OCI-LY7 (cell line): ENCODE results near the gene DDX19B. TPM values are rescaled to one million over a fixed set of nuclear protein-coding genes. Genes with fewer than 3 reads are reported as not detected.
"Not testable (repeated sequence)": the region's sequence is repeated elsewhere in the genome, so short reads cannot be mapped to it uniquely, and the experiment has no call there.

Experiments
- BruUV-seq: library from RNA; stranded (reverse); fragments of 400-500 nt; replicated peaks from 2 replicates; lab custom pipeline; 2021; lab: Mats Ljungman, UMichigan
- CTCF ChIA-PET: fragments of 300-600 bp; sonication (Branson Sonifier 250); formaldehyde crosslinking; loops from one replicate; lab custom pipeline; 2022; ENCODE audit warnings: antibody characterized with exemption; ENCODE audit not compliant: unreplicated experiment; lab: Charles Lee
- POLR2A ChIA-PET: fragments of 300-600 bp; sonication (Branson Sonifier 250); formaldehyde crosslinking; loops from one replicate; lab custom pipeline; 2022; ENCODE audit warnings: antibody characterized with exemption; lab: Charles Lee
- DNase-seq: peaks from one replicate; pipeline ENCODE4 v3.0.0-alpha.2; 2015; ENCODE audit warnings: low spot score
- H2AFZ ChIP-seq: fragments of 200-600 bp; sonication (generic), shearing (Covaris generic); 2 replicates; pipeline ENCODE4 v1.6.1; 2014; ENCODE audit warnings: mild to moderate bottlenecking, antibody characterized with exemption, low read length, moderate library complexity
- H3K27ac ChIP-seq: fragments of 200-600 bp; sonication (generic); 2 replicates; pipeline ENCODE4 v1.5.1; 2014; ENCODE audit warnings: mixed run types, low read depth, mild to moderate bottlenecking, moderate library complexity, low read length, inconsistent platforms; ENCODE audit not compliant: poor library complexity, severe bottlenecking
- H3K36me3 ChIP-seq: fragments of 200-600 bp; sonication (generic); 2 replicates; pipeline ENCODE4 v1.6.1; 2014; ENCODE audit warnings: mild to moderate bottlenecking, antibody characterized with exemption, low read length, moderate library complexity, mixed read lengths; ENCODE audit not compliant: insufficient read depth
- H3K4me1 ChIP-seq: fragments of 200-600 bp; sonication (generic); 2 replicates; pipeline ENCODE4 v1.5.1; 2014; ENCODE audit warnings: mild to moderate bottlenecking, low read length; ENCODE audit not compliant: insufficient read depth, poor library complexity, severe bottlenecking
- H3K4me2 ChIP-seq: fragments of 200-600 bp; sonication (generic); 2 replicates; pipeline ENCODE4 v1.6.1; 2014; ENCODE audit warnings: mild to moderate bottlenecking, low read length
- H3K4me3 ChIP-seq: fragments of 200-600 bp; sonication (generic); 2 replicates; pipeline ENCODE4 v1.5.1; 2014; ENCODE audit warnings: mild to moderate bottlenecking, low read depth, low read length; ENCODE audit not compliant: poor library complexity, severe bottlenecking
- H3K79me2 ChIP-seq: fragments of 200-600 bp; sonication (generic); 2 replicates; pipeline ENCODE4 v1.6.1; 2016; ENCODE audit warnings: low read depth, mild to moderate bottlenecking, low read length, moderate library complexity, mixed read lengths; ENCODE audit not compliant: insufficient read depth
- H3K9me2 ChIP-seq: fragments of 200-600 bp; sonication (generic); 2 replicates; pipeline ENCODE4 v1.6.1; 2016; ENCODE audit warnings: mild to moderate bottlenecking, low read length, mixed read lengths; ENCODE audit not compliant: insufficient read depth
- H3K9me3 ChIP-seq: fragments of 200-600 bp; sonication (generic); 2 replicates; pipeline ENCODE4 v1.6.1; 2014; ENCODE audit warnings: mild to moderate bottlenecking, mixed run types, low read length, mixed read lengths
- H4K20me1 ChIP-seq: fragments of 200-600 bp; sonication (generic); 2 replicates; pipeline ENCODE4 v1.6.1; 2014; ENCODE audit warnings: mild to moderate bottlenecking, antibody characterized with exemption, low read length, moderate library complexity, mixed read lengths; ENCODE audit not compliant: insufficient read depth
- EZH2phosphoT487 ChIP-seq: fragments of 200-600 bp; sonication (generic); IDR thresholded peaks from 2 replicates; pipeline ENCODE4 v1.6.1; 2018; ENCODE audit warnings: low read depth, borderline replicate concordance, mild to moderate bottlenecking, mixed run types, antibody characterized with exemption, low read length, moderate library complexity, mixed read lengths
- intact Hi-C: fragments of 100-400 bp; cut with micrococcal nuclease; formaldehyde crosslinking; loops from one replicate; pipeline ENCODE4 v1.10.0; 2022; ENCODE audit not compliant: unreplicated experiment
- total RNA-seq, 2 experiments: library from RNA; depleted of rRNA in 1 of 2; stranded (reverse); fragments of >200 nt in 1 of 2; shearing (Covaris generic) in 1 of 2; gene quantifications; 2 replicates each; pipeline ENCODE4 v1.2.3, GENCODE V29; 2014 to 2022
- TF ChIP-seq, protein P1 (sequence below): fragments of 200-600 bp; sonication (generic); conservative IDR thresholded peaks from 2 replicates; pipeline ENCODE4 v1.5.1; 2014; ENCODE audit warnings: mild to moderate bottlenecking, antibody characterized with exemption, low read length, moderate library complexity, mixed read lengths

The DDX19B gene
- total RNA-seq, 2 experiments from 2014 or later = 18.7 to 22.8 TPM

GRCh38 chr16:70331588-70332358 is 32.8 kb downstream of the DDX19B start:
- H3K36me3 ChIP-seq = peaks cover 24% of the 10 kb centered on the region
- H2AFZ ChIP-seq = no peak overlapping the region
- no peak overlapping the region for H3K4me3 ChIP-seq
- BruUV-seq = no TSS peak
- H3K4me1 ChIP-seq = no peaks in the 10 kb centered on the region
- TF ChIP-seq, protein P1, sequence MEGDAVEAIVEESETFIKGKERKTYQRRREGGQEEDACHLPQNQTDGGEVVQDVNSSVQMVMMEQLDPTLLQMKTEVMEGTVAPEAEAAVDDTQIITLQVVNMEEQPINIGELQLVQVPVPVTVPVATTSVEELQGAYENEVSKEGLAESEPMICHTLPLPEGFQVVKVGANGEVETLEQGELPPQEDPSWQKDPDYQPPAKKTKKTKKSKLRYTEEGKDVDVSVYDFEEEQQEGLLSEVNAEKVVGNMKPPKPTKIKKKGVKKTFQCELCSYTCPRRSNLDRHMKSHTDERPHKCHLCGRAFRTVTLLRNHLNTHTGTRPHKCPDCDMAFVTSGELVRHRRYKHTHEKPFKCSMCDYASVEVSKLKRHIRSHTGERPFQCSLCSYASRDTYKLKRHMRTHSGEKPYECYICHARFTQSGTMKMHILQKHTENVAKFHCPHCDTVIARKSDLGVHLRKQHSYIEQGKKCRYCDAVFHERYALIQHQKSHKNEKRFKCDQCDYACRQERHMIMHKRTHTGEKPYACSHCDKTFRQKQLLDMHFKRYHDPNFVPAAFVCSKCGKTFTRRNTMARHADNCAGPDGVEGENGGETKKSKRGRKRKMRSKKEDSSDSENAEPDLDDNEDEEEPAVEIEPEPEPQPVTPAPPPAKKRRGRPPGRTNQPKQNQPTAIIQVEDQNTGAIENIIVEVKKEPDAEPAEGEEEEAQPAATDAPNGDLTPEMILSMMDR = peak; percentile 82
- no peak for TF ChIP-seq EZH2phosphoT487
- H4K20me1 ChIP-seq = no peaks in the 10 kb centered on the region
- H3K9me2 ChIP-seq = no peaks in the 10 kb centered on the region
- H3K9me3 ChIP-seq = no peaks in the 10 kb centered on the region
- peak; percentile 34 for DNase-seq
- H3K4me2 ChIP-seq = no peak overlapping the region
- H3K79me2 ChIP-seq = no peaks in the 10 kb centered on the region
- no peak overlapping the region for H3K27ac ChIP-seq
- intact Hi-C loops = loop anchor here (1.0 kb wide), 1 partner anchor 322 kb away; no protein-coding TSS in a partner anchor
- ChIA-PET CTCF (no interaction called here), POLR2A (interaction anchor here (0.6 to 1.3 kb wide), 5 partner anchors 15 to 229 kb away, joined by 4 to 6 read pairs (median 5); partner anchors contain the start of gene DDX19A)

DNA sequence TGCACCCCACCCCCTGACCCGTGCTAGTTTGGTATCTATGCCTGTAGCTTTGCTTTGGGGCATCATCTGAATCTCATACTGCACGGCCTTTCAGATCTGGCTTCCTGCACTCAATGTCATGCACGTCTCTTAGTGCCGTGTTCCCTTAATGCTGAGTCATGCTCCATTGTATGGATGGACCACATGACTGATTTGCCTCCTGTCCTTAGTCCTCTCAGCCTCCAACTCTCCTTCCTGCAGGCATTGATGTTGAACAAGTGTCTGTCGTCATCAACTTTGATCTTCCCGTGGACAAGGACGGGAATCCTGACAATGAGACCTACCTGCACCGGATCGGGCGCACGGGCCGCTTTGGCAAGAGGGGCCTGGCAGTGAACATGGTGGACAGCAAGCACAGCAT is 33.7 kb downstream of the DDX19B start:
- H4K20me1 ChIP-seq, H3K27ac ChIP-seq, CTCF ChIA-PET, H3K4me3 ChIP-seq, H3K4me2 ChIP-seq, intact Hi-C loops, H3K9me2 ChIP-seq, H3K4me1 ChIP-seq, DNase-seq, H3K9me3 ChIP-seq, H2AFZ ChIP-seq, H3K79me2 ChIP-seq, BruUV-seq: not testable (repeated sequence)
- POLR2A ChIA-PET = interaction anchor here (0.7 kb wide), 1 partner anchor 229 kb away, joined by 4 read pairs; no protein-coding TSS in a partner anchor
- peaks cover 24% of the 10 kb centered on the region for H3K36me3 ChIP-seq

DNA sequence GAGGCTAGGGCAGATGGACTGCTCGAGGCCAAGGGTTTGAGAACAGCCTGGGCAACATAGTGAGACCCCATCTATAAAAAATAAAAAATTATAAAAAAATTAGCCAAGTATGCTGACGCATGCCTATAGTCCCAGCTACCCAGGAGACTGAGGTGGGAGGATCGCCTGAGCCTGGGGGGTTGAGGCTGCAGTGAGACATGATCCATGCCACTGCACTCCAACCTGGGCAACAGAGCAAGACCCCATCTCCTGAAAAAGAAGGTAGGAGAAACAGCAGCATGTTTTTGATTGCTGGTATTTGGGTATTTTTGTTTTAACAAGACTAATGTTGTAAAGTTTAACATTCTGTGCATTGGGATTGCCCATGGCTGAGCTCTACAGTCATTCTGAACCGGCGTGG is 38.8 kb downstream of the DDX19B start:
- Histone ChIP-seq H4K20me1 (no peaks in the 10 kb centered on the region), H3K27ac (no peak overlapping the region), H3K9me3 (no peaks in the 10 kb centered on the region), H3K36me3 (peaks cover 18% of the 10 kb centered on the region), H3K4me1 (peaks cover 6% of the 10 kb centered on the region), H3K79me2 (no peaks in the 10 kb centered on the region), H3K4me2 (no peak overlapping the region), H3K4me3 (no peak overlapping the region), H2AFZ (no peak overlapping the region), H3K9me2 (no peaks in the 10 kb centered on the region)
- intact Hi-C loops = no loop called here
- POLR2A ChIA-PET = interaction anchor here (1.8 kb wide), 1 partner anchor 9 kb away, joined by 6 read pairs; the partner anchor contains the start of gene DDX19A
- DNase-seq = no peak
- no TSS peak for BruUV-seq
- CTCF ChIA-PET = no interaction called here
- no peak for TF ChIP-seq EZH2phosphoT487
- TF ChIP-seq, protein P1 = no peak
